Measurements from ENCODE around the gene SPDL1. TPM values are rescaled to one million over a fixed set of nuclear protein-coding genes. Genes with fewer than 3 reads are reported as not detected.

The SPDL1 gene
- total and polyA plus RNA-seq, 2 of the 8 experiments (the other 6 are each of a cell fraction or from before 2014, with no cell fraction given) = 16.9 to 44.5 TPM

DNA sequence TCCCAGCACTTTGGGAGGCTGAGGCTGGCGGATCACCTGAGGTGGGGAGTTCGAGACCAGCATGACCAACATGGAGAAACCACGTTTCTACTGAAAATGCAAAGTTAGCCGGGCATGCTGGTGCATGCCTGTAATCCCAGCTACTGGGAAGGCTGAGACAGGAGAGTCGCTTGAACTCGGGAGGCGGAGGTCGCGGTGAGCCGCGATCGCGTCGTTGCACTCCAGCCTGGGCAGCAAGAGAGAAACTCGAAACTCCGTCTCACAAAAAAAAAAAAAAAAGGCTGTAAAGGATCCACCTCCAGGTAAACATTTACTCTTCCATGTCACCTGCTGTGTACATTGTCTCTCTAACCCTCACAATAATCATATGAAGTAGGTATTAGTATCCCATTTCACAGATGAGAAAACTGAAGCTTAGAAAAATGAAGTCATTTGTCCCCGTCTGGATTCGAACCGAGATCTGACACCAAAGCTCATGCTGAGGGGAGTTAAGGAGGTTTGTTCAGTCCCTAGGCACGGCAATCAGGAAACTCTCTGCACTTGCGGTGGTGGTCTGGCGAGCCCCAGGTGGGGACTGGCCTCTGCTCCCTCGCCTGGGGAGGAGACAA, 53.0 kb downstream of the SPDL1 start:
- H4K91ac ChIP-seq (replicated peaks; ENCODE audit: insufficient read length, low read length) = peak overlapping the region; percentile 61
- H3K9ac ChIP-seq (replicated peaks in 1 of 4; ENCODE audit: extremely low read depth in 1 of 4, low read depth in 3 of 4, low read length in 3 of 4) = no peak overlapping the region
- H3K27ac ChIP-seq (ENCODE audit: low read depth, low read length) = no peak overlapping the region
- H3K18ac ChIP-seq (ENCODE audit: extremely low read depth, low read length) = no peak overlapping the region
- H2BK120ac ChIP-seq (replicated peaks; ENCODE audit: low read depth, low read length) = no peak overlapping the region
- H3K23me2 ChIP-seq (ENCODE audit: low read depth, low read length) = peaks cover 3% of the 10 kb centered on the region; the same call in 1 of the 2 replicates
- no peaks in the 10 kb centered on the region for H3K36me3 ChIP-seq (ENCODE audit: control insufficient read depth in 2 of 4, insufficient read depth in 4 of 4, low read length in 3 of 4)
- H4K8ac ChIP-seq (ENCODE audit: extremely low read depth, insufficient read depth, low read length) = 0 out of 2 replicates have a peak overlapping the region, but pooled peaks have one; percentile 8
- H2BK5ac ChIP-seq (ENCODE audit: low read depth, low read length) = no peak overlapping the region
- peaks cover 0 to 17% (median 6%) of the 10 kb centered on the region in 4 experiments; a peak in 5 of 7 replicates for H3K27me3 ChIP-seq (replicated peaks in 1 of 4; ENCODE audit: control insufficient read depth in 3 of 4, extremely low read depth in 1 of 4, insufficient read depth in 3 of 4, low read length in 3 of 4)
- peaks cover under 1 to 10% (median 4%) of the 10 kb centered on the region in 4 experiments for H3K4me1 ChIP-seq (replicated peaks in 1 of 4; ENCODE audit: control insufficient read depth in 3 of 4, insufficient read depth in 4 of 4, low read length in 3 of 4)
- no peak overlapping the region for H3K23ac ChIP-seq (ENCODE audit: insufficient read length)
- no peak overlapping the region for H2BK15ac ChIP-seq (ENCODE audit: low read length)
- no peak overlapping the region for H3K14ac ChIP-seq (ENCODE audit: insufficient read length)
- no peaks in the 10 kb centered on the region for H3K79me2 ChIP-seq (ENCODE audit: control insufficient read depth in 1 of 2, insufficient read depth in 2 of 2, low read length in 2 of 2)
- no peak overlapping the region for H2AK5ac ChIP-seq (ENCODE audit: low read depth, low read length)
- peak overlapping the region; percentile 53 to 79 (median 64) for H3K4me3 ChIP-seq (ENCODE audit: extremely low read depth in 1 of 4, insufficient read depth in 2 of 4, low read depth in 3 of 4, low read length in 4 of 4)
- no peak for FAIRE-seq
- no peak for DNase-seq (ENCODE audit: low read depth in 1 of 2, low spot score in 2 of 2)
- no peaks in the 10 kb centered on the region for H3K79me1 ChIP-seq (ENCODE audit: low read depth, low read length)
- peaks cover 7 to 12% of the 10 kb centered on the region in 2 experiments; a peak in 2 of 4 replicates for H3K9me3 ChIP-seq (ENCODE audit: insufficient read depth in 2 of 2, low read depth in 1 of 2, low read length in 1 of 2)
- ChIA-PET CTCF (ENCODE audit: partially characterized antibody) (interaction anchor here (0.7 kb wide), 2 partner anchors 273 to 1076 kb away, joined by 3 to 4 read pairs; no protein-coding TSS in a partner anchor), POLR2A (ENCODE audit: partially characterized antibody) (interaction anchor here (1.4 to 3.0 kb wide), 2 partner anchors 12 to 53 kb away, joined by 7 to 9 read pairs; partner anchors contain the start of gene SPDL1)
- H3K4ac ChIP-seq (replicated peaks; ENCODE audit: insufficient read length, low read depth, low read length) = no peak overlapping the region
- H3K56ac ChIP-seq (replicated peaks; ENCODE audit: insufficient read length, low read depth, low read length) = no peak overlapping the region
- no peak overlapping the region for H2BK20ac ChIP-seq (ENCODE audit: low read length)
- no peak overlapping the region for H4K5ac ChIP-seq (ENCODE audit: insufficient read length, low read depth, low read length)
- TF ChIP-seq RNF2 (IDR thresholded peaks at IDR 0.05; ENCODE audit: borderline replicate concordance, low read depth, low read length, missing control alignments, poor library complexity, severe bottlenecking) (no peak), KDM5A (IDR thresholded peaks at IDR 0.05; ENCODE audit: low read length) (no peak), KDM1A (IDR thresholded peaks at IDR 0.05; ENCODE audit: borderline replicate concordance, low read length) (peak; percentile 66; the same call in 1 of the 2 replicates)
- TF ChIP-seq, protein P1, sequence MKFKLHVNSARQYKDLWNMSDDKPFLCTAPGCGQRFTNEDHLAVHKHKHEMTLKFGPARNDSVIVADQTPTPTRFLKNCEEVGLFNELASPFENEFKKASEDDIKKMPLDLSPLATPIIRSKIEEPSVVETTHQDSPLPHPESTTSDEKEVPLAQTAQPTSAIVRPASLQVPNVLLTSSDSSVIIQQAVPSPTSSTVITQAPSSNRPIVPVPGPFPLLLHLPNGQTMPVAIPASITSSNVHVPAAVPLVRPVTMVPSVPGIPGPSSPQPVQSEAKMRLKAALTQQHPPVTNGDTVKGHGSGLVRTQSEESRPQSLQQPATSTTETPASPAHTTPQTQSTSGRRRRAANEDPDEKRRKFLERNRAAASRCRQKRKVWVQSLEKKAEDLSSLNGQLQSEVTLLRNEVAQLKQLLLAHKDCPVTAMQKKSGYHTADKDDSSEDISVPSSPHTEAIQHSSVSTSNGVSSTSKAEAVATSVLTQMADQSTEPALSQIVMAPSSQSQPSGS (IDR thresholded peaks at IDR 0.05; ENCODE audit: low read length) = no peak
- peak overlapping the region; percentile 87 for H2AFZ ChIP-seq (ENCODE audit: low read length)
- H2BK12ac ChIP-seq (ENCODE audit: low read depth, low read length) = peak overlapping the region; percentile 75; the same call in 1 of the 2 replicates
- H4K20me1 ChIP-seq (replicated peaks in 1 of 2; ENCODE audit: control insufficient read depth in 1 of 2, insufficient read depth in 2 of 2, low read length in 2 of 2) = no peaks in the 10 kb centered on the region
- H3K4me2 ChIP-seq (ENCODE audit: insufficient read depth in 1 of 2, low read depth in 2 of 2, low read length in 2 of 2) = peak overlapping the region; percentile 68 to 80
- WGBS, 2 experiments (ENCODE audit: extremely low coverage in 1 of 2, insufficient coverage in 1 of 2, insufficient read length in 1 of 2, insufficient replicate concordance in 2 of 2, low coverage in 1 of 2, low lambda C conversion rate in 2 of 2, missing lambda C conversion rate in 1 of 2) = 35% methylated on average over 23 of the region's 23 CpGs; no CpG with 5 or more reads in 1 of the 2 experiments
